ENCODE data around the gene DEDD2. TPM values are rescaled to one million over a fixed set of nuclear protein-coding genes. Genes with fewer than 3 reads are reported as not detected.

DEDD2 gene
- polyA plus RNA-seq, 1 of the 3 experiments (the other 2 are of a cell fraction), result 30.2 TPM

DNA sequence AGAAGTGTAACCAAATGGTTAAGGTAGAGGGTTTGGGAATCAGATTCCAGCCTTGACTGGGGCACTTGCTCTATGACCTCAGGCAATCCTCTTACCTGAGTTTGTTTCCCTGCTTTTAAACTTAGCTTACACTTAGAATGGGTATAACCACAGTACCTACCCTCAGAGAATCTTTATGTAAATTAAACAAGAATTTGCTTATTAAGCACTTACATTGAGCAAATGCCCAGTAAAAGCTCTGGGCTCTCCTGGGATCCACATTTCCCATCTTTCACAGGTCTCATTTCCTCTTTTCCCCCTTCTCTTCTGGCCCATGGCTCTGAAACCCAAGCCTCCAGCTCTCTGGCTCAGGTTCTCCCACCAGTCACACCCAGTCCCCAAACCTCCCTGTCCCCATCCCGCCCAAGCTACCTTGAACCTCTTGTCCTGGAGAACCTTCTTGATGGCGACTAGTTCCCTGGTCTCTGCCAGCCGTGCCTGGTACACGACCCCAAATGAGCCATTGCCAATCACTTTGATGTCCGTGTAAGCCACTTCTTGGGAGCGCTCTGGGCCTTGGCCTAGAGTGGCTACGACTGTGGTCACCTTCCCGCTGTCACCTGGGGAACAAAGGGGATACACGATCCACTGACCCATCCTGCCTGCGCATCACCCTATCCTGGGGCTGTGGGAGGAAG lies 22.2 kb upstream of the DEDD2 start:
- Histone ChIP-seq H3K4me2 (no peak overlapping the region), H2AFZ (ENCODE audit: low read depth) (no peak overlapping the region), H3K9ac (no peak overlapping the region), H3K4me3 (ENCODE audit: low read depth in 2 of 2, low read length in 1 of 2) (no peak overlapping the region; a peak in 1 of 4 replicates), H3F3A (replicated peaks; ENCODE audit: insufficient read depth) (peaks cover 13% of the 10 kb centered on the region), H3K9me3 (no peaks in the 10 kb centered on the region), H3K79me2 (ENCODE audit: insufficient read depth) (peaks cover 73% of the 10 kb centered on the region), H3K4me1 (ENCODE audit: control insufficient read depth in 1 of 2, insufficient read depth in 2 of 2, low read depth in 1 of 2, low read length in 1 of 2) (peaks cover 6 to 14% of the 10 kb centered on the region in 2 experiments; a peak in 2 of 4 replicates), H3K27ac (ENCODE audit: low read depth in 2 of 2, low read length in 1 of 2) (no peak overlapping the region), H3K27me3 (ENCODE audit: insufficient read depth) (no peaks in the 10 kb centered on the region), H4K20me1 (ENCODE audit: insufficient read depth) (no peaks in the 10 kb centered on the region), H3K36me3 (replicated peaks in 1 of 2; ENCODE audit: control insufficient read depth in 1 of 2, insufficient read depth in 2 of 2, low read length in 1 of 2) (peaks cover 11 to 34% of the 10 kb centered on the region in 2 experiments), H3K9me2 (no peaks in the 10 kb centered on the region)
- POLR2A ChIA-PET, result interaction anchor here (1.1 kb wide), 1 partner anchor 19 kb away, joined by 3 read pairs; no protein-coding TSS in a partner anchor
- TF ChIP-seq POLR2AphosphoS5 (IDR thresholded peaks at IDR 0.05; ENCODE audit: low read depth, low read length) (no peak), RCOR1 (IDR thresholded peaks at IDR 0.05; ENCODE audit: low read length) (no peak), GABPA (IDR thresholded peaks at IDR 0.05; ENCODE audit: low read depth) (no peak), SMC3 (IDR thresholded peaks at IDR 0.05; ENCODE audit: low read depth, low read length) (no peak), NRF1 (IDR thresholded peaks at IDR 0.05; ENCODE audit: low read depth, low read length) (no peak), FOXJ3 (CRISPR knock-in tag; IDR thresholded peaks at IDR 0.05) (no peak), MEF2A (IDR thresholded peaks at IDR 0.05; ENCODE audit: borderline replicate concordance, low read depth) (no peak), SIN3A (IDR thresholded peaks at IDR 0.05; ENCODE audit: borderline replicate concordance, low read depth, low read length) (no peak), REST (IDR thresholded peaks at IDR 0.05; ENCODE audit: low read depth, low read length) (no peak), RFX5 (IDR thresholded peaks at IDR 0.05; ENCODE audit: low read length) (no peak), ZBTB33 (IDR thresholded peaks at IDR 0.05; ENCODE audit: borderline replicate concordance, low read depth) (no peak), FOSL2 (IDR thresholded peaks at IDR 0.05; ENCODE audit: borderline replicate concordance, low read depth) (no peak), CHD2 (IDR thresholded peaks at IDR 0.05; ENCODE audit: low read length, partially characterized antibody) (no peak), EP300 (IDR thresholded peaks at IDR 0.05; ENCODE audit: borderline replicate concordance in 1 of 2, low read depth in 1 of 2, low read length in 1 of 2) (no peak), USF1 (IDR thresholded peaks at IDR 0.05; ENCODE audit: borderline replicate concordance, low read depth) (no peak), RXRA (IDR thresholded peaks at IDR 0.05; ENCODE audit: borderline replicate concordance, low read depth) (no peak), TCF12 (IDR thresholded peaks at IDR 0.05) (no peak)
- TF ChIP-seq, protein P1, sequence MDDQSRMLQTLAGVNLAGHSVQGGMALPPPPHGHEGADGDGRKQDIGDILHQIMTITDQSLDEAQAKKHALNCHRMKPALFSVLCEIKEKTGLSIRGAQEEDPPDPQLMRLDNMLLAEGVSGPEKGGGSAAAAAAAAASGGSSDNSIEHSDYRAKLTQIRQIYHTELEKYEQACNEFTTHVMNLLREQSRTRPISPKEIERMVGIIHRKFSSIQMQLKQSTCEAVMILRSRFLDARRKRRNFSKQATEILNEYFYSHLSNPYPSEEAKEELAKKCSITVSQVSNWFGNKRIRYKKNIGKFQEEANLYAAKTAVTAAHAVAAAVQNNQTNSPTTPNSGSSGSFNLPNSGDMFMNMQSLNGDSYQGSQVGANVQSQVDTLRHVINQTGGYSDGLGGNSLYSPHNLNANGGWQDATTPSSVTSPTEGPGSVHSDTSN (IDR thresholded peaks at IDR 0.05), result no peak
- TF ChIP-seq, protein P2, sequence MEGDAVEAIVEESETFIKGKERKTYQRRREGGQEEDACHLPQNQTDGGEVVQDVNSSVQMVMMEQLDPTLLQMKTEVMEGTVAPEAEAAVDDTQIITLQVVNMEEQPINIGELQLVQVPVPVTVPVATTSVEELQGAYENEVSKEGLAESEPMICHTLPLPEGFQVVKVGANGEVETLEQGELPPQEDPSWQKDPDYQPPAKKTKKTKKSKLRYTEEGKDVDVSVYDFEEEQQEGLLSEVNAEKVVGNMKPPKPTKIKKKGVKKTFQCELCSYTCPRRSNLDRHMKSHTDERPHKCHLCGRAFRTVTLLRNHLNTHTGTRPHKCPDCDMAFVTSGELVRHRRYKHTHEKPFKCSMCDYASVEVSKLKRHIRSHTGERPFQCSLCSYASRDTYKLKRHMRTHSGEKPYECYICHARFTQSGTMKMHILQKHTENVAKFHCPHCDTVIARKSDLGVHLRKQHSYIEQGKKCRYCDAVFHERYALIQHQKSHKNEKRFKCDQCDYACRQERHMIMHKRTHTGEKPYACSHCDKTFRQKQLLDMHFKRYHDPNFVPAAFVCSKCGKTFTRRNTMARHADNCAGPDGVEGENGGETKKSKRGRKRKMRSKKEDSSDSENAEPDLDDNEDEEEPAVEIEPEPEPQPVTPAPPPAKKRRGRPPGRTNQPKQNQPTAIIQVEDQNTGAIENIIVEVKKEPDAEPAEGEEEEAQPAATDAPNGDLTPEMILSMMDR (IDR thresholded peaks at IDR 0.05), result no peak
- WGBS (ENCODE audit: low lambda C conversion rate), result 90% methylated on average over 8 of the region's 10 CpGs
- DNase-seq, result no peak
- CTCF ChIA-PET, result interaction anchor here (0.9 to 14.8 kb wide), 8 partner anchors 23 to 158 kb away, joined by 3 to 205 read pairs (median 4); partner anchors contain the start of gene POU2F2
